Fibroblast of skin of left biceps (primary cell): ENCODE measurements around the gene TPRX2.
"Not testable (repeated sequence)": the region's sequence is repeated elsewhere in the genome, so short reads cannot be mapped to it uniquely, and the experiment has no call there.

ENCODE experiments used
- DNase-seq, 2 experiments: peaks; one replicate each; pipeline ENCODE4 v3.0.0-alpha.2; 2013; ENCODE audit warnings: low read depth in 2 of 2

Gene TPRX2, protein sequence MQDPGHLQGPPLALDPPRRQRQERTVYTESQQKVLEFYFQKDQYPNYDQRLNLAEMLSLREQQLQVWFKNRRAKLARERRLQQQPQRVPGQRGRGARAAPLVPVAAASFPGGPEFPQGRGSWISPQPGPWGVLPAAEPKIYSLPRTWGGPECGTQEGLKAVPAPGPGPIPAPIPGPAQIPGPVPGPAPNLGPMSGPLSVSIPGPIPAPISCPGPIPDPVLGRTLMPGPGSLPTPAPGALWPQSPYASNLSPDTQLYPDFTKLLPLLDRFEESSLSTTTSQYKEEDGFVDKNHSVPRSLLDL

GRCh38 chr19:47858646-47859285 lies at the start of gene TPRX2:
Gene TPRX2 (plus strand): TSS chr19:47859235. CDS start chr19:47859247, 12 bp downstream.
- not testable (repeated sequence) for DNase-seq

DNA sequence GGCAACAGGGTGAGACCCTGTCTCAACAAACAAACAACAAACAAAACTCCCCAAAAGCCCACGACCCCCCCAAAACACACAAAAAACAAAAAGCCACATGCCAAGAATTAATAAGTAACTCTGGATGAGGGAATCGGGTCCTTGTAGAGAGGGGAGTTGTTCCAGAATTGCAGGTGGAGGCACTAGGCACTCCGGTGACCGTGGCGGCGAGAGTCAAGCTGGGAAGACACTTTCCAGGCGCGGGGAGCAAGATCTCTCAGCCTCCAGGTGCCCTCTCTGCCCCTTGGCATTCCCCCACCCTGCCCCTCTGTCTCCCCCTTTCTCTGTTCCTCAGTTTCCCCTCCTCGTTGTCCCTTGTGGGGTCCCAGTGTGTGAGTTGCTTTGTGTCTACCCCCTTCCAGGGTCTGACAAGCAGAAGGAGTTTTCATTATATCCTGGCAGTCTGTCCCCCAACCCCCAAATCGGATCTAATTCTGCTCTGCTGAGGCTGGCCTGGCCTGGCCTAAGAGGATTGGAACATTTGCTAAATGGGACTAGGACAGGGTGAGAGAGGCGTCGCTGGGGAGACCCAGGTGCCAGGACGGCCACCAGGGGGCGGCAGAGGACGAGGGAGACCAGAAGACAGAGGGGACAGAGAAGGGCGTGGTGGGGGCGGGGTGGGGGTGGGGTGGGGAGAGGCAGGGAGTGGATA lies 45.6 kb upstream of the TPRX2 start:
- DNase-seq, result no peak

DNA sequence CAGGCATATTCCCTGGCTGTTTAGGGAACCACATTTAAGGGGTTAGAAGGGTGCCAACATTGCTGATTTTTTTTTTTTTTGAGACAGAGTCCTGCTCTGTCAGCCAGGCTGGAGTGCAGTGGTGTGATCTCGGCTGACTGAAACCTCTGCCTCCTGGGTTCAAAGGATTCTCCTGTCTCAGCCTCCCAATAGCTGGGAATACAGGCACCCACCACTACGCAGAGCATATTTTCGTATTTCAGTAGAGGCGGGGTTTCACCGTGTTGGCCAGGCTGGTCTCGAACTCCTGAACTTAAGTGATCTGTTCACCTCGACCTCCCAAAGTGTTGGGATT lies 45.1 kb upstream of the TPRX2 start:
- no peak for DNase-seq

DNA sequence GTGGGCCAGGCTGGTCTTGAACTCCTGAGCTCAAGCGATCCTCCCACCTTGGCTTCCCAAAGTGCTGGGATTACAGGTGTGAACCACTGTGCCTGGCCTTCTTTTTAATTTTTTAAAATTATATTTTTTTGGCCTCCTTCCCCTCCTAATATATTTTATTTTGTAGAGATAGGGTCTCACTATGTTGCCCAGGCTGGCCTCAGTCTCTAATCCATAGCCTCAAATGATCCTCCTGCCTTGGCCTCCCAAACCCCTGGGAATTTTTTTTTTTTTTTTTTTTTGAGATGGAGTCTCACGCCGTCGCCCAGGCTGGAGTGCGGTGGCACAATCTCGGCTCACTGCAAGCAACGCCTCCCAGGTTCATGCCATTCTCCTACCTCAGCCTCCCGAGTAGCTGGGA lies 42.8 kb upstream of the TPRX2 start:
- not testable (repeated sequence) for DNase-seq

GRCh38 chr19:47818221-47818620 lies 40.8 kb upstream of the TPRX2 start:
- DNase-seq, result not testable (repeated sequence)

DNA sequence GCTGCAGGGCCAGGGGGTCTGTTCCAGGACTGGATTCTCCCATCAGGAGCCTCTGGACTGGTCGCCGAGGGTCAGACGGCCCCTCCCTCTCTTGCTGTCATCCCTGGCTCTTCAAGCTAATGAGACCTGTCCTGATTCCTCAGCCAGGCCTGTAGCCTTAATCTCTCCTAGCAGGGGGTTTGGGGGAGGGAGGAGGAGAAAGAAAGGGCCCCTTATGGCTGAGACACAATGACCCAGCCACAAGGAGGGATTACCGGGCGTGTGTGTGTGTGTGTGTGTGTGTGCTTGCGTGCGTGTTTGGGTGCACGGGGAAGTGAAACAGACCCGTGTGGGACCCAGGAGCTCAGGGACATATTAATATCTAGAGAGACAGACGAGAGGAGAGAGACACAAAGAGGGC lies 39.2 kb upstream of the TPRX2 start:
- no peak for DNase-seq

DNA sequence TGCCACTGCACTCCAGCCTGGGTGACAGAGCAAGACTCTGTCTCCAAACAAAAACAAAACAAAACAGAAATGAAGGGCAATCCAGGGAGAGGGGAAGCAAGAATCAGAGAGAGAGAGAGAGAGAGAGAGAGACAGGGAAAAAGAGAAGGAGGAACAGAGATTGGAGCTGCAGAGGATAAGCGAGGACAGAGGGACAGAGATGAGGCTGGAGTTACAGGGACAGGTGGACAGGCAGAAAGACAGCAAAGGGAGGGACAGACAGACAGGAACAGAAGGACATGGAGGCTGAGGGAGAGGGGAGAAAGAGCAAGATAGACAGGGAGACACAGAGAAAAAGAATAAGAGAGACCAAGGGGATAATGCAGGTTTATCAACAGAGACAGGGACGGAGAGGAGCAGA lies 38.6 kb upstream of the TPRX2 start:
- no peak for DNase-seq

GRCh38 chr19:47821460-47822020 lies 37.5 kb upstream of the TPRX2 start, which contains the start of gene CRX:
Gene CRX (plus strand): TSS chr19:47821937. CDS start chr19:47834444, 12,507 bp downstream.
- DNase-seq, result no peak

GRCh38 chr19:47824396-47824795 lies 34.6 kb upstream of the TPRX2 start:
- DNase-seq, result no peak

DNA sequence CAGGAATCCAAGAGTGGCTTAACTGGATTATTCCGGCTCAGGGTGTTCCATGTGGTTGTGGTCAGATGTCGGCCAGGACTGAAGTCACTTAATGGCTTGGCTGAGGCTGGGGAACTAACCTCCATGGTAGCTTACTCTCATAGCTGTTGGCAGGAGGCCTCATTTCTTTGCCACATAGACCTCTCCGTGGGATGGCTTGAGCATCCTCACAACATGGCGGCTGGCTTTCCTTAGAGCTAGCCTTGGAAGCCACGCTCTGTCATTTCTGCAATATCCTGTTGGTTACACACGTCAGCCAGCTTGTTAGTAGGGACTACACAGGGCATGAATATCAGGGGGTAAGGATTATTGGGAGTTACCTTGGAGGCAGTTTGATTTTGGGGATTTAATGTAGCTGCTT lies 32.2 kb upstream of the TPRX2 start:
- DNase-seq, result no peak

DNA sequence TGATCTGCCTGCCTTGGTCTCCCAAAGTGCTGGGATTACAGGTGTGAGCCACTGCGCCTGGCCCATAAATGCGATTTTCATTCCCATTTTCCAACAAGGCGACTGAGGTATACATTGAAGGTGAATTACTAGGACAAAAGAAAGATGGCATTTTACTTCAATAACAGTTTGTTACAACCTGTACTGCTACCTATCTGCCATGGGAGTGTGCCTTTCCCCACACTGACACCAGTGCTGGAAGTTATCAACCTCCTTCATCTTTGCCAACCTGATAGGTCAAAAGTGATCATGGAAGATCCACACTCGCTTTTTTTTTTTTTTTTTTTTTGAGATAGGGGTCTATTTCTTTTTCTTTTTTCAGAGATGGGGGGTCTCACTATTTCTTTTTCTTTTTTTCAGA lies 26.3 kb upstream of the TPRX2 start:
- DNase-seq, result no peak

- no peak for DNase-seq
Observed at GRCh38 chr19:47836038-47836437, 23.0 kb upstream of the TPRX2 start.

DNA sequence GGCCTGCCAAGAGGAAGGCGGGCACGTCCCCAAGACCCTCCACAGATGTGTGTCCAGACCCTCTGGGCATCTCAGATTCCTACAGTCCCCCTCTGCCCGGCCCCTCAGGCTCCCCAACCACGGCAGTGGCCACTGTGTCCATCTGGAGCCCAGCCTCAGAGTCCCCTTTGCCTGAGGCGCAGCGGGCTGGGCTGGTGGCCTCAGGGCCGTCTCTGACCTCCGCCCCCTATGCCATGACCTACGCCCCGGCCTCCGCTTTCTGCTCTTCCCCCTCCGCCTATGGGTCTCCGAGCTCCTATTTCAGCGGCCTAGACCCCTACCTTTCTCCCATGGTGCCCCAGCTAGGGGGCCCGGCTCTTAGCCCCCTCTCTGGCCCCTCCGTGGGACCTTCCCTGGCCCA lies 19.6 kb upstream of the TPRX2 start:
- no peak for DNase-seq

- no peak for DNase-seq
Observed at GRCh38 chr19:47839913-47840312, 19.1 kb upstream of the TPRX2 start.

GRCh38 chr19:47842941-47843340 lies 16.1 kb upstream of the TPRX2 start:
- no peak for DNase-seq

- no peak for DNase-seq
Observed at GRCh38 chr19:47848425-47848822, 10.6 kb upstream of the TPRX2 start.

DNA sequence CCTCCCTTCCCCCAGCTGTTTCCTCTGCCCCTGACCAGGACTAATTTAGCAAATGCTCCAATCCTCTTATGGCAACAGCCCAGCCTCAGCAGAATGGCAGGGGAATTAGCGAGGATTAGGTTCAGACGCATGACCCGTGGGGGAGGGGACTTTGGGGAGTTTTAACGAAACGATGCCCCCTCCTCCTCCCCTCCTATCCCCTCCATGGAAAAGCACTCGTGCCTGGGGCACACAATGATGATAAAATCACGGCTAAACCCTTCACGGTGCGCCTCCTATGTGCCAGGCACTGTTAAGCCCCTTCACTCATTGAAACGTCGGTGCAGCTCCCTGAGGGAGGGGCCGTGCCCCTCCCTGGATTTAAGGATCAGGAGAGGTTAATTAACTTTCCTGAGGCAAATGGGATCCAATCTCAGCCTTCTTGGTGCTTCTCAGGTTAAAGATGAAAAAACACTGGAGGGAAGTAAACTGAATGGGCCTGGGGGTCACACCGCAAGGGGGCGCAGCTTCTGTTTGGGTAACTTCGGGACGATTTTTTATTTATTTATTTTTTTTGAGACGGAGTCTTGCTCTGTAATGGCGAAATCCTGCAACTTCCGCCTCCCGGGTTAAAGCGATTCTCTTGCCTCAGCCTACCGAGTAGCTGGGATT lies 10.1 kb upstream of the TPRX2 start:
- no peak for DNase-seq

DNA sequence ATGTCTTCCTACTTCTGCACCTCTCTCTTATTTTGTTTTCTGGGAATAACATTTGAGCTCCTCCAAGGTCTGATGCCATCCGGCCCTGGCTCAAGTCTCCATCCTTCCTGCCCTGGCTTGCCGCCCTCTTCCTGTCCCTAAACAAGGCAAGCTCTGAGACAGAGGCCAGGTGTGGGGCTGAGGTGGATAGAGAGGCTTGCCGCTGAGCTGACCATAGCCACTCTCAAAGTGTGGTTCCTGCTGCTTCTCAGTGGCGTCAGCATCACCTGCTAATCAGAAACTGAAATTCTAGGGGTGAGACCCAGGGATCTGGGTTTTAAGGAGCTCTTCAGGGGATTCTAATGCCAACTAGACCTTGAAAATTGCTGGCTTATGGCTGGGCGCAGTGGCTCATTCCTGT lies 6.0 kb upstream of the TPRX2 start:
- no peak for DNase-seq

DNA sequence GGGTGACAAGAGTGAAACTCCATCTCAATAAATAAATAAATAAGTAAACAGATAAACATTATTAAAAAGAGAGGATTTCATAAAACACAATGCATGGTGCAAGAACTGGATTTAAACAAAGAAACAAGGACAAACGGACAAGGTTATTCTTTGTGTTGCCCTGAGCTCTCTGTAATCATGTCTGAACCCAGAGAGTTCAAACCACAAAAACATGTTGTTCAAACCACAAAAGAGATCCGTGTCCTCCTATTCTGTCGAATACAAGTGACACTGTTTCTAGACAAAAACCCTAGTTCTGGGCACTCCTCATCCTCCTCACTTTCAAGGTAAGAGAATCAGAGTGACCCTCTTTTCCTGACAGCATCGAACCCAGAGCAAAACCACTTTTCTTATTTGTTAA lies 4.6 kb upstream of the TPRX2 start:
- no peak for DNase-seq

GRCh38 chr19:47858231-47858630 lies 804 bp upstream of the TPRX2 start:
- not testable (repeated sequence) for DNase-seq

DNA sequence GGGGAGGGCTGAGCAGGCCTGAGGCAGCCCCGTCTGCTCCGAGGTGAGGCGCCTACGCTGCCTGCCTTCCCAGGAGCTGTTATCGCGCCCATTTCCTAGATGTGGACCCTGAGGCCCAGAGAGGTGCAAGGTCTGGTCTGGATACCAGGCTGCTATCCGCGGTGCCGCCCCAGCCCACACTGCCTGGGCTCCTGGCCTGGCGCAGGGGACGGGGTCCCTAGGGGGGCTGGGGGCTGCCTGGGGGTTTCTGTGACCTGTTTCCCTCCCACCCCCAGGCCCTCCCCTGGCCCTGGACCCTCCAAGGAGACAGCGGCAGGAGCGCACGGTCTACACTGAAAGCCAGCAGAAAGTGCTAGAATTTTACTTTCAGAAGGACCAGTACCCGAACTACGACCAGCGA lies 803 bp downstream of the TPRX2 start:
- not testable (repeated sequence) for DNase-seq

DNA sequence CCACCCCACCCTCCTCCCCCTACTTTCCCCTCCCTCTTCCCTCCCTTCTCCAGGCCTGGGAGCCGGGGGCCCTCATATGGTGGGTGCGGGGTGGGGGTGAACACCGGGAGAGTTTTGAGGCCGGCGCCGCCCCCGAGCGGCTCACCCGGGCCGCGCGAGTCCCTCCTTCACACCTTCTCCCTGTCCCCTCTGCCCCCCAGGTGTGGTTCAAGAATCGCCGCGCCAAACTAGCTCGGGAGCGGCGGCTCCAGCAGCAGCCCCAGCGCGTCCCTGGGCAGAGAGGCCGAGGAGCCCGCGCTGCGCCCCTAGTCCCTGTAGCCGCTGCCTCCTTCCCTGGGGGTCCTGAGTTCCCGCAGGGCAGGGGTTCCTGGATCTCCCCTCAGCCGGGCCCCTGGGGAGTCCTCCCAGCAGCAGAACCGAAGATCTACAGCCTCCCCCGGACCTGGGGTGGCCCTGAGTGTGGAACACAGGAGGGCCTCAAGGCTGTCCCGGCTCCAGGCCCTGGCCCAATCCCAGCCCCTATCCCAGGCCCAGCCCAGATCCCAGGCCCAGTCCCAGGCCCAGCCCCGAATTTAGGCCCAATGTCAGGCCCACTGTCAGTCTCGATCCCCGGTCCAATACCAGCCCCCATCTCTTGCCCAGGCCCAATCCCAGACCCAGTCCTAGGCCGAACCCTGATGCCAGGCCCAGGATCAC lies 1.7 kb downstream of the TPRX2 start:
- no peak for DNase-seq
